Esophagus squamous epithelium (tissue), 5 donors: ENCODE results near the gene SHISA2. TPM values are rescaled to one million over a fixed set of nuclear protein-coding genes. Genes with fewer than 3 reads are reported as not detected.

Experiments used
- DNase-seq: peaks from one replicate; lab custom pipeline; 2025; lab: John Stamatoyannopoulos, UW
- H3K27ac ChIP-seq, 4 donors: fragments of 200-600 bp; sonication (generic); one replicate each; pipeline ENCODE4 v1.5.1; 2016 to 2019; ENCODE audit warnings: mild to moderate bottlenecking in 1 of 4
- H3K27me3 ChIP-seq, 4 donors: fragments of 200-600 bp; sonication (generic); 1 replicate in 3 of 4; 2 replicates in 1 of 4; pipeline versions ENCODE4 v1.5.1 to v1.6.0; 2017 to 2021; ENCODE audit warnings: antibody characterized with exemption in 1 of 4
- H3K36me3 ChIP-seq, 3 donors: fragments of 200-600 bp; sonication (generic); one replicate each; pipeline ENCODE4 v1.5.1; 2016 to 2019
- H3K4me1 ChIP-seq, 3 donors: fragments of 200-600 bp; sonication (generic); one replicate each; pipeline ENCODE4 v1.5.1; 2017 to 2019
- H3K4me3 ChIP-seq, 4 donors: fragments of 200-600 bp; sonication (generic); 1 replicate in 3 of 4; 2 replicates in 1 of 4; pipeline ENCODE4 v1.5.1; 2016 to 2019; ENCODE audit warnings: mild to moderate bottlenecking in 2 of 4, moderate library complexity in 1 of 4
- H3K9me3 ChIP-seq, 3 donors: fragments of 200-600 bp; sonication (generic); one replicate each; pipeline ENCODE4 v1.5.1; 2016 to 2019
- POLR2A ChIP-seq, 4 donors: fragments of 450-650 bp; IDR thresholded peaks; one replicate each; pipeline ENCODE4 v1.6.1; 2017; ENCODE audit warnings: antibody characterized with exemption in 4 of 4, mild to moderate bottlenecking in 4 of 4, moderate library complexity in 3 of 4
- whole genome bisulfite sequencing, 2 donors: methylation state at CpG; one replicate each; pipeline ENCODE4 v1.1.5; 2018; 5-methylcytosine and 5-hydroxymethylcytosine counted together
- intact Hi-C: fragments of 100-400 bp; cut with DNase I; formaldehyde crosslinking; loops from one replicate; pipeline ENCODE4 v1.15.0; 2022
- total RNA-seq, 4 donors: library from RNA; depleted of rRNA; stranded (reverse); fragments of >200 nt; gene quantifications; one replicate each; pipeline ENCODE4 v1.1.0, GENCODE V29; 2016
- TF ChIP-seq, protein P1 (sequence below), 6 experiments: fragments of 450-650 bp in 4 of 6; fragments of 200-600 bp in 2 of 6; sonication (generic) in 2 of 6; IDR thresholded peaks; one replicate each; pipeline ENCODE4 v1.5.1; 2016 to 2019; ENCODE audit warnings: antibody characterized with exemption in 6 of 6, mild to moderate bottlenecking in 4 of 6, moderate library complexity in 4 of 6
- donor health status: DM: yes; HTN: yes; CAD: no.

Gene SHISA2
- total RNA-seq, 4 donors from 2014 or later, result 0.23 to 0.38 TPM; not detected in 2

DNA sequence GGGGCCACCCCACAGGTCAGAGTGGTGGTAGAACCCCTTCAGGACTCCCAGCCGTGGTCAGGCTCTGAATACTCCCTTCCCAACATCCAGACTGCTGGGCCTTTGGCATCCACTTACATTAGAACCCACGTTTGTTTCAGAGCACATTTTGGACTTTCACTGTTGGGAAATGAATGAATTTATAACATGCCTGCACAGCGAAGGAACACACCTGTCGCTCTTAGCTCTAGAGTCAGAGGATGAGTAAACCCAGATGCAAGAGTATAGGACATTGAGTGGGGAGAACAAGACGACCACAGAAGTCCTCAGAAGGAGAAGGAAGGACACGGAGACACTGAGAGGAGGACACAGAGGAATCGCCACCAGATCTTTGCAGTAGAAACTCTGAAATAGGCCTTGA is 30.9 kb downstream of the SHISA2 start:
- no peak for DNase-seq

DNA sequence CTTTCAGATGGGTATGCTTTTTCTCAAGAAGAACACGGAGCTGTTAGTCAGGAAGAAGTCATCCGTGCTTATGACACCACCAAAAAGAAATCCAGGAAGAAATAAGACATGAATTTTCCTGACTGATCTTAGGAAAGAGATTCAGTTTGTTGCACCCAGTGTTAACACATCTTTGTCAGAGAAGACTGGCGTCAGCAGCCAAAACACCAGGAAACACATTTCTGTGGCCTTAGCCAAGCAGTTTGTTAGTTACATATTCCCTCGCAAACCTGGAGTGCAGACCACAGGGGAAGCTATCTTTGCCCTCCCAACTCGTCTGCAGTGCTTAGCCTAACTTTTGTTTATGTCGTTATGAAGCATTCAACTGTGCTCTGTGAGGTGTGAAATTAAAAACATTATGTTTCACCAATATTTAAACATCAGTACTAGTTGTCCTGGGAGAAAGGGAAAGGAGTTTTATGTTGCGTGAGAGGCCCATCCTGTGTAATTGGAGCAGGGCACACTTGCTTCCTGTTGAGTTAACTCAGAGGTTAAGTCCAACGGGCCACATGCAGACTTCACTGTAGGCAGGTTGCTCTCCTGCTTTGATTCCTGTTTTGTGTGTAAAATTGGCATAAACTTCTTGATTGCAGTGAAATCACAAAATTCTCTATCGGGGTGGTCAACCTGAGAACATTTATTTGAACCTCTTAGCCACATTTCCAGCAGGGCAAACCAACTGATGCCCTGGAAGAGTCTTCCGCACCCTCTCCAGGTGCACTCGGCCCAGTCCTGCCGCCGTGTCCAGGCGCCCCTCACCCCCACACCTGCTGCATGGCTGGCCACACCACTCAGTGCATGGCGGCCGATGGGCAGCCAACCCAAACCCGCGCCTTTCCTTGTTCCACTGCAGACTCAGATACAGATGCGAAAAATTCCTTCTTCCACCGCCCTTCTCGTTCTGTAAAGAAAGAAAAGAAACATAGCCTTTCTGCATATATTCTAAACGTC is 31.6 kb downstream of the SHISA2 start:
- Histone ChIP-seq H3K36me3 (no peaks in the 10 kb centered on the region), H3K4me1 (peaks cover 19 to 95% (median 36%) of the 10 kb centered on the region in 3 donors), H3K4me3 (no peak overlapping the region), H3K27me3 (peaks cover 0 to 4% (median 0%) of the 10 kb centered on the region in 4 donors), H3K9me3 (no peaks in the 10 kb centered on the region), H3K27ac (peak overlapping the region in 1 of 4 donors; percentile 3)
- intact Hi-C loops, result no loop called here
- TF ChIP-seq, protein P1, sequence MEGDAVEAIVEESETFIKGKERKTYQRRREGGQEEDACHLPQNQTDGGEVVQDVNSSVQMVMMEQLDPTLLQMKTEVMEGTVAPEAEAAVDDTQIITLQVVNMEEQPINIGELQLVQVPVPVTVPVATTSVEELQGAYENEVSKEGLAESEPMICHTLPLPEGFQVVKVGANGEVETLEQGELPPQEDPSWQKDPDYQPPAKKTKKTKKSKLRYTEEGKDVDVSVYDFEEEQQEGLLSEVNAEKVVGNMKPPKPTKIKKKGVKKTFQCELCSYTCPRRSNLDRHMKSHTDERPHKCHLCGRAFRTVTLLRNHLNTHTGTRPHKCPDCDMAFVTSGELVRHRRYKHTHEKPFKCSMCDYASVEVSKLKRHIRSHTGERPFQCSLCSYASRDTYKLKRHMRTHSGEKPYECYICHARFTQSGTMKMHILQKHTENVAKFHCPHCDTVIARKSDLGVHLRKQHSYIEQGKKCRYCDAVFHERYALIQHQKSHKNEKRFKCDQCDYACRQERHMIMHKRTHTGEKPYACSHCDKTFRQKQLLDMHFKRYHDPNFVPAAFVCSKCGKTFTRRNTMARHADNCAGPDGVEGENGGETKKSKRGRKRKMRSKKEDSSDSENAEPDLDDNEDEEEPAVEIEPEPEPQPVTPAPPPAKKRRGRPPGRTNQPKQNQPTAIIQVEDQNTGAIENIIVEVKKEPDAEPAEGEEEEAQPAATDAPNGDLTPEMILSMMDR (IDR thresholded peaks at IDR 0.05), result no peak
- no peak for TF ChIP-seq POLR2A (IDR thresholded peaks at IDR 0.05)
- DNase-seq, result no peak
- 78 to 79% methylated on average over 21 to 22 of the region's 22 CpGs for WGBS, 2 donors

More for the DNA sequence above, 30.9 kb downstream of the SHISA2 start:
- no peak overlapping the region for H3K4me3 ChIP-seq
- peak overlapping the region in 1 of 4 donors; percentile 66 for H3K27ac ChIP-seq
- H3K27me3 ChIP-seq, result peaks cover 0 to under 1% (median 0%) of the 10 kb centered on the region in 4 donors
- intact Hi-C loops, result no loop called here
- no peak for TF ChIP-seq POLR2A (IDR thresholded peaks at IDR 0.05)
- TF ChIP-seq, protein P1 (IDR thresholded peaks at IDR 0.05), result no peak
- peaks cover 19 to 94% (median 36%) of the 10 kb centered on the region in 3 donors for H3K4me1 ChIP-seq
- H3K9me3 ChIP-seq, result no peaks in the 10 kb centered on the region
- H3K36me3 ChIP-seq, result no peaks in the 10 kb centered on the region
- 86% methylated on average over 5 to 7 of the region's 7 CpGs for WGBS, 2 donors

DNA sequence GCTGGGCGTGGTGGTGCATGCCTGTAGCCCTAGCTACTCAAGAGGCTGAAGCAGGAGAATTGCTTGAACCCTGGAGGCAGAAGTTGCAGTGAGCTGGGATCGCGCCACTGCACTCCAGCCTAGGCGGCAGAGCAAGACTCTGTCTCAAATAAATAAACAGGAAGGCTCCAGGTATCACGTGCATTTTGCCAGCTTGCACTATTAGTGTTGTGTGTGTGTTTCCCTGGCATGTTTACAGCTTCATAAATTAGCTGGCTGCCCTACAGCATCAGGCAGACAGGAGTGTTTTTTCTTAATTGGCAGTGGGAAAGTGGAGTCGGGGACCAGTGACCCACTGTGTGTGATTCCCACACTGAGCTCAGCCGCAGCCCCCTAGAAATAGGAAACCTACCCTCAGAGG is 32.6 kb downstream of the SHISA2 start:
- TF ChIP-seq, protein P1 (IDR thresholded peaks at IDR 0.05), result no peak
- TF ChIP-seq POLR2A (IDR thresholded peaks at IDR 0.05), result no peak
- no peak overlapping the region for H3K4me3 ChIP-seq
- intact Hi-C loops, result no loop called here
- H3K36me3 ChIP-seq, result no peaks in the 10 kb centered on the region
- peak overlapping the region in 1 of 4 donors; percentile 3 for H3K27ac ChIP-seq
- no peaks in the 10 kb centered on the region for H3K9me3 ChIP-seq
- WGBS, 2 donors, result 69 to 75% methylated on average over 7 of the region's 7 CpGs
- H3K27me3 ChIP-seq, result peaks cover 0 to 4% (median 0%) of the 10 kb centered on the region in 4 donors
- DNase-seq, result no peak
- H3K4me1 ChIP-seq, result peaks cover 19 to 86% (median 31%) of the 10 kb centered on the region in 3 donors

DNA sequence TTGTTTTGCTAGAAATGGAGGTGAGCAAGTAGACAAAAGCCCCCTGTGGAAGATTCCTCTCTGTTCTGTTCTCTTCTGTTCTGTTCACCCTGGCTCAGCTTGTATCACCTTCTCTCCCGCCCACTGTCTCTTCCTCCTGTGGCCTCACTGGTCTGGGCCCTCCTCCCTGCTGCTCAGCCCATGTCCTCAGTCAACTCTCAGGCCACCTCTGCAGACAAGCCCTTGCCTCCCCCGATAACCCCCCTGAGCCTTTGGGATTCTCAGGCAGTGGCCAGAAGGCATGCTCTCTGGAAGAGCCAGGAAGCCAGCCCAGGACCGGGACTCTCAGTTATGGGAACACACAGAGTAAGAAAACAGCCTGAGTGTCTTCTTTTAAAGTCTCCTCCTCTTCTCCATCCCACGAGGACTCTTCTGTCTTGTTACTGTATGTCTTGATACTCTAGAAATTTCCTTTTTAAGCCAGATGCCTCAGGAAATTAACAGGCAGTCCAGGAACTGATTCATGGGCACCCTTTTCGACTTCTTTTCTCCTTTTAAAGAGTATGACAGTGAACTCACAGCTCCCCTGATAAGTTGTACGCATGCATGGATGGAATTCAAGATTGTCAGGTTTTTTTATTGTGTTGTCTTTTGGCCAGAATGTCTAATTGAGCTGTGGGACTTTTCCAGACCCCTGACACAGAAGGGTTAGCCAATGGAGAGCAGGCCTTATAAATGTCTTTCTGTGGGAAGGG is 33.7 kb downstream of the SHISA2 start:
- H3K9me3 ChIP-seq, result no peaks in the 10 kb centered on the region
- DNase-seq, result no peak
- intact Hi-C loops, result no loop called here
- H3K36me3 ChIP-seq, result no peaks in the 10 kb centered on the region
- H3K4me3 ChIP-seq, result no peak overlapping the region
- no peak for TF ChIP-seq POLR2A (IDR thresholded peaks at IDR 0.05)
- TF ChIP-seq, protein P1 (IDR thresholded peaks at IDR 0.05), result no peak
- H3K27ac ChIP-seq, result peak overlapping the region in 2 of 4 donors; percentile 45 to 68
- H3K4me1 ChIP-seq, result peaks cover 19 to 75% (median 27%) of the 10 kb centered on the region in 3 donors
- WGBS, 2 donors, result 46 to 58% methylated on average over 5 of the region's 6 CpGs
- H3K27me3 ChIP-seq, result peaks cover 0 to 12% (median 0%) of the 10 kb centered on the region in 4 donors
